ENCODE measurements around the gene ZFAND3. TPM values are rescaled to one million over a fixed set of nuclear protein-coding genes. Genes with fewer than 3 reads are reported as not detected.

Gene ZFAND3
- total and polyA plus RNA-seq, 10 of the 15 experiments (the other 5 are each of a cell fraction or from before 2014, with no cell fraction given): 0.90 to 34.4 (median 16.3) TPM

DNA sequence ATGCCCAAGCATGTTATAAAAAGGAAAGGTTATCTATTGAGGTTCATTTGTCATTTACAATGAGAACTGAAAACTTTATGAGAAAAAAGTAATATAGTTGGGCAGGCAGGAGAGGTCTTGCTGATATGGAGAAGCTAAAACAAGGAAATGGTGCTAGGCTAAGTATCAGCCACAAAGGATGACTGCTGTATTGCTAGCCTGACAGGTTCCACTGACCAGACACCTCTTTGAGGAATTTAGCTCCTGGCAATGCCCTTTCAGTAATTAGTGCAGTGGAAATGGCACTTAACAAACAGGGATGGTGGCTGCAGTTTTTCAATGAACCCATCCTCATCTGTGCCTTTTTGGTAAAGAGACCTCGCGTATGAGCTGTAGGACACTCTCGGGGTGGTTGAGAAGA is 284.4 kb downstream of the ZFAND3 start:
- no peak for TF ChIP-seq BCL11A (IDR thresholded peaks at IDR 0.05; ENCODE audit: low read depth, low read length)
- no peak for TF ChIP-seq WRNIP1 (IDR thresholded peaks at IDR 0.05; ENCODE audit: borderline replicate concordance, low read depth, low read length)
- Histone ChIP-seq H3K36me3 (ENCODE audit: control insufficient read depth in 2 of 2, insufficient read depth in 2 of 2, low read length in 1 of 2) (peaks cover 3 to 6% of the 10 kb centered on the region in 2 experiments; a peak in 3 of 4 replicates), H3K4me3 (no peak overlapping the region), H2AFZ (ENCODE audit: control insufficient read depth, low read depth, low read length) (no peak overlapping the region), H3K9me3 (replicated peaks; ENCODE audit: control insufficient read depth, insufficient read depth, low read length) (no peaks in the 10 kb centered on the region), H3K4me1 (ENCODE audit: control insufficient read depth, insufficient read depth, low read length) (peaks cover 11% of the 10 kb centered on the region), H4K20me1 (ENCODE audit: control insufficient read depth, insufficient read depth) (no peaks in the 10 kb centered on the region), H3K27me3 (replicated peaks in 1 of 2; ENCODE audit: control insufficient read depth in 2 of 2, insufficient read depth in 2 of 2, low read length in 1 of 2) (no peaks in the 10 kb centered on the region), H3K9ac (ENCODE audit: control insufficient read depth, insufficient read depth, low read length) (no peak overlapping the region), H3K27ac (ENCODE audit: control insufficient read depth, insufficient read depth) (no peak overlapping the region), H3K4me2 (ENCODE audit: control insufficient read depth, insufficient read depth) (no peak overlapping the region), H3K79me2 (ENCODE audit: control insufficient read depth, insufficient read depth, low read length) (no peaks in the 10 kb centered on the region; the same call in 1 of the 2 replicates)
- RAD21 ChIA-PET (ENCODE audit: unreplicated experiment): no interaction called here
- no TSS peak for BruUV-seq (replicated peaks)
- POLR2A ChIA-PET: no interaction called here
- WGBS (ENCODE audit: insufficient coverage, insufficient replicate concordance, low lambda C conversion rate, missing lambda C conversion rate): 92% methylated on average over 3 of the region's 3 CpGs
- intact Hi-C loops (cut with micrococcal nuclease; ENCODE audit: unreplicated experiment): no loop called here
- ATAC-seq: no peak
- CTCF ChIA-PET: no interaction called here
- SMC1A ChIA-PET (ENCODE audit: uncharacterized antibody, unreplicated experiment): interaction anchor here (0.8 to 1.4 kb wide), 3 partner anchors 10 to 369 kb away, joined by 3 to 4 read pairs (median 4); no protein-coding TSS in a partner anchor
- no peak for FAIRE-seq
- DNase-seq (ENCODE audit: low read depth, low spot score): no peak
- in situ Hi-C loops (cut with MboI): no loop called here

DNA sequence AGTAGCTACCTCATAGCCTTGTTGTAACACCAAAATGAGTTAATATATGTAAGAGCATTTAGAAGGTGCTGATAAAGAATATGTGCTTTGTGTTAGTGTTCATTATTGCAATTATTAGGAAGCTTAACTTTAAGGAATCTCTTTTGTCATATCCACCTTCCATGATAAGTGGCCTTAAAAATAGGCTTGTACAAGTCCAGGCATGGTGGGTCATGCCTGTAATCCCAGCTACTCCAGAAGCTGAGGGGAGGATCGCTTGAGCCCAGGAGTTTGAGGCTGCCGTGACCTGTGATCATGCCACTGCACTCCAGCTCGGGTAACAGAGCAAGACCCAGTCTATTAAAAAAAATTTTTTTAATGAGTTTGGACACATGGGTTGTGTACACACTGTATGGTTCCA is 285.5 kb downstream of the ZFAND3 start:
- Histone ChIP-seq H3K36me3 (ENCODE audit: control insufficient read depth in 2 of 2, insufficient read depth in 2 of 2, low read length in 1 of 2) (peaks cover 3 to 6% of the 10 kb centered on the region in 2 experiments; a peak in 3 of 4 replicates), H3K4me2 (ENCODE audit: control insufficient read depth, insufficient read depth) (no peak overlapping the region), H3K4me1 (ENCODE audit: control insufficient read depth, insufficient read depth, low read length) (peaks cover 9% of the 10 kb centered on the region), H2AFZ (ENCODE audit: control insufficient read depth, low read depth, low read length) (no peak overlapping the region), H3K9ac (ENCODE audit: control insufficient read depth, insufficient read depth, low read length) (no peak overlapping the region), H3K27ac (ENCODE audit: control insufficient read depth, insufficient read depth) (no peak overlapping the region), H3K79me2 (ENCODE audit: control insufficient read depth, insufficient read depth, low read length) (no peaks in the 10 kb centered on the region; the same call in 1 of the 2 replicates), H3K27me3 (replicated peaks in 1 of 2; ENCODE audit: control insufficient read depth in 2 of 2, insufficient read depth in 2 of 2, low read length in 1 of 2) (no peaks in the 10 kb centered on the region), H3K9me3 (replicated peaks; ENCODE audit: control insufficient read depth, insufficient read depth, low read length) (no peaks in the 10 kb centered on the region), H4K20me1 (ENCODE audit: control insufficient read depth, insufficient read depth) (no peaks in the 10 kb centered on the region), H3K4me3 (no peak overlapping the region)
- intact Hi-C loops (cut with micrococcal nuclease; ENCODE audit: unreplicated experiment): no loop called here
- WGBS (ENCODE audit: insufficient coverage, insufficient replicate concordance, low lambda C conversion rate, missing lambda C conversion rate): 100% methylated on average over 3 of the region's 3 CpGs
- DNase-seq (ENCODE audit: low read depth, low spot score) (no peak), FAIRE-seq (no peak), ATAC-seq (no peak)
- POLR2A ChIA-PET: no interaction called here
- no TSS peak for BruUV-seq (replicated peaks)
- CTCF ChIA-PET: no interaction called here
- SMC1A ChIA-PET (ENCODE audit: uncharacterized antibody, unreplicated experiment): interaction anchor here (1.4 kb wide), 1 partner anchor 11 kb away, joined by 3 read pairs; no protein-coding TSS in a partner anchor
- in situ Hi-C loops (cut with MboI): no loop called here
- RAD21 ChIA-PET (ENCODE audit: unreplicated experiment): no interaction called here
- TF ChIP-seq, protein P1, sequence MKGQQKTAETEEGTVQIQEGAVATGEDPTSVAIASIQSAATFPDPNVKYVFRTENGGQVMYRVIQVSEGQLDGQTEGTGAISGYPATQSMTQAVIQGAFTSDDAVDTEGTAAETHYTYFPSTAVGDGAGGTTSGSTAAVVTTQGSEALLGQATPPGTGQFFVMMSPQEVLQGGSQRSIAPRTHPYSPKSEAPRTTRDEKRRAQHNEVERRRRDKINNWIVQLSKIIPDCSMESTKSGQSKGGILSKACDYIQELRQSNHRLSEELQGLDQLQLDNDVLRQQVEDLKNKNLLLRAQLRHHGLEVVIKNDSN (IDR thresholded peaks at IDR 0.05; ENCODE audit: borderline replicate concordance, extremely low read length, insufficient read depth, low read depth, low read length): no peak
- TF ChIP-seq SIX5 (IDR thresholded peaks at IDR 0.05; ENCODE audit: low read depth, low read length, severe bottlenecking) (no peak), BACH1 (IDR thresholded peaks at IDR 0.05; ENCODE audit: borderline replicate concordance) (no peak), CHD1 (IDR thresholded peaks at IDR 0.05; ENCODE audit: low read depth, low read length) (no peak), NR2C2 (IDR thresholded peaks at IDR 0.05; ENCODE audit: borderline replicate concordance, control insufficient read depth, insufficient read length, low read depth) (no peak), POLR2AphosphoS5 (IDR thresholded peaks at IDR 0.05; ENCODE audit: low read length) (no peak), RAD51 (IDR thresholded peaks at IDR 0.05) (no peak), BHLHE40 (IDR thresholded peaks at IDR 0.05; ENCODE audit: borderline replicate concordance in 1 of 2, low read depth in 2 of 2, low read length in 1 of 2) (no peak), SMAD1 (IDR thresholded peaks at IDR 0.05; ENCODE audit: low read depth, partially characterized antibody) (no peak), NFYA (IDR thresholded peaks at IDR 0.05; ENCODE audit: borderline replicate concordance, low read depth, low read length) (no peak), IRF4 (IDR thresholded peaks at IDR 0.05; ENCODE audit: low read depth, low read length) (no peak), GATAD2B (conservative IDR thresholded peaks at IDR 0.05; ENCODE audit: low read depth) (no peak)
- TF ChIP-seq, protein P2, sequence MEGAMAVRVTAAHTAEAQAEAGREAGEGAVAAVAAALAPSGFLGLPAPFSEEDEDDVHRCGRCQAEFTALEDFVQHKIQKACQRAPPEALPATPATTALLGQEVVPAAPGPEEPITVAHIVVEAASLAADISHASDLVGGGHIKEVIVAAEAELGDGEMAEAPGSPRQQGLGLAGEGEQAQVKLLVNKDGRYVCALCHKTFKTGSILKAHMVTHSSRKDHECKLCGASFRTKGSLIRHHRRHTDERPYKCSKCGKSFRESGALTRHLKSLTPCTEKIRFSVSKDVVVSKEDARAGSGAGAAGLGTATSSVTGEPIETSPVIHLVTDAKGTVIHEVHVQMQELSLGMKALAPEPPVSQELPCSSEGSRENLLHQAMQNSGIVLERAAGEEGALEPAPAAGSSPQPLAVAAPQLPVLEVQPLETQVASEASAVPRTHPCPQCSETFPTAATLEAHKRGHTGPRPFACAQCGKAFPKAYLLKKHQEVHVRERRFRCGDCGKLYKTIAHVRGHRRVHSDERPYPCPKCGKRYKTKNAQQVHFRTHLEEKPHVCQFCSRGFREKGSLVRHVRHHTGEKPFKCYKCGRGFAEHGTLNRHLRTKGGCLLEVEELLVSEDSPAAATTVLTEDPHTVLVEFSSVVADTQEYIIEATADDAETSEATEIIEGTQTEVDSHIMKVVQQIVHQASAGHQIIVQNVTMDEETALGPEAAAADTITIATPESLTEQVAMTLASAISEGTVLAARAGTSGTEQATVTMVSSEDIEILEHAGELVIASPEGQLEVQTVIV (IDR thresholded peaks at IDR 0.05; ENCODE audit: borderline replicate concordance, partially characterized antibody): no peak
